K562 (cell line): Measurements from ENCODE around the gene GINS2. TPM values are rescaled to one million over a fixed set of nuclear protein-coding genes. Genes with fewer than 3 reads are reported as not detected.

Source experiments
- ATAC-seq: fragments of 200-7000 bp; cut with Tn5 transposase; 3 replicates; pipeline ENCODE4 v1.9.1; 2020; ENCODE audit warnings: moderate library complexity
- BruUV-seq: library from RNA; stranded (reverse); fragments of 400-500 nt; replicated peaks from 2 replicates; lab custom pipeline; 2021; lab: Mats Ljungman, UMichigan
- CTCF ChIA-PET: fragments of 300-600 bp; formaldehyde crosslinking; extraction: SDS; loops from one replicate; lab custom pipeline; 2021; ENCODE audit warnings: low intra/inter-chr PET ratio; lab: Yijun Ruan, JAX
- POLR2A ChIA-PET: fragments of 300-600, 350-650 bp; sonication (Branson Sonifier 250); formaldehyde crosslinking; extraction: SDS; loops from one replicate; lab custom pipeline; 2021; ENCODE audit warnings: antibody characterized with exemption, inconsistent platforms; lab: Yijun Ruan, JAX
- DNase-seq, 4 experiments: peaks; one replicate each; pipeline versions ENCODE4 v3.0.0 to v3.0.0-alpha.2; 2011 to 2018; ENCODE audit warnings: low spot score in 3 of 4, mixed read lengths in 3 of 4; ENCODE audit errors: extremely low read depth in 1 of 4
- FAIRE-seq: peaks from 2 replicates; lab custom pipeline; 2011; peaks lifted over from hg19 to GRCh38; lab: Jason Lieb, UNC
- H2AFZ ChIP-seq: 2 replicates; pipeline ENCODE4 v1.6.0; 2011; ENCODE audit warnings: low read depth, low read length, control low read depth, inconsistent platforms
- H3K27ac ChIP-seq: fragments of 200-600 bp; 3 replicates; pipeline ENCODE4 v1.8.0; 2011; ENCODE audit warnings: low read depth, mild to moderate bottlenecking, control low read depth, inconsistent platforms, low read length, moderate library complexity, mixed read lengths; ENCODE audit errors: extremely low read depth
- H3K27me3 ChIP-seq, 2 experiments: fragments of 300-600 bp in 1 of 2; 2 replicates in 1 of 2; 3 replicates in 1 of 2; pipeline versions ENCODE4 v1.6.0 to v1.8.0; 2011; ENCODE audit warnings: inconsistent platforms in 2 of 2, low read length in 2 of 2, mild to moderate bottlenecking in 1 of 2, mixed read lengths in 1 of 2, moderate library complexity in 1 of 2; ENCODE audit not compliant: control insufficient read depth in 2 of 2, insufficient read depth in 2 of 2
- H3K36me3 ChIP-seq: fragments of 300-600 bp; 3 replicates; pipeline ENCODE4 v1.8.0; 2011; ENCODE audit warnings: mild to moderate bottlenecking, low read length, inconsistent platforms; ENCODE audit not compliant: control insufficient read depth, insufficient read depth
- H3K4me1 ChIP-seq, 2 experiments: fragments of 200-600 bp in 1 of 2; replicated peaks in 1 of 2; 2 replicates in 1 of 2; 3 replicates in 1 of 2; pipeline versions ENCODE4 v1.5.1 to v1.8.0; 2011; ENCODE audit warnings: inconsistent platforms in 2 of 2, low read length in 2 of 2, mild to moderate bottlenecking in 1 of 2, mixed read lengths in 1 of 2, moderate library complexity in 1 of 2; ENCODE audit not compliant: control insufficient read depth in 2 of 2, insufficient read depth in 2 of 2
- H3K4me2 ChIP-seq: 2 replicates; pipeline ENCODE4 v1.6.1; 2011; ENCODE audit warnings: low read length, control low read depth, inconsistent platforms, mixed read lengths; ENCODE audit not compliant: insufficient read depth
- H3K4me3 ChIP-seq: fragments of 200-600 bp; sonication (generic), shearing (Covaris generic); 2 replicates; pipeline ENCODE4 v1.5.1; 2016; ENCODE audit warnings: control low read depth, inconsistent platforms
- H3K79me2 ChIP-seq: fragments of 200-600 bp; 3 replicates; pipeline ENCODE4 v1.8.0; 2011; ENCODE audit warnings: low read length, inconsistent platforms; ENCODE audit not compliant: control insufficient read depth, insufficient read depth
- H3K9ac ChIP-seq, 2 experiments: 2 replicates each; pipeline versions ENCODE4 v1.6.0 to v1.6.1; 2011; ENCODE audit warnings: low read depth in 2 of 2, low read length in 2 of 2, control low read depth in 1 of 2, inconsistent platforms in 1 of 2, mild to moderate bottlenecking in 1 of 2, mixed read lengths in 1 of 2; ENCODE audit not compliant: insufficient read depth in 1 of 2
- H3K9me1 ChIP-seq: one replicate; pipeline ENCODE4 v1.6.0; 2011; ENCODE audit warnings: inconsistent platforms, mild to moderate bottlenecking, low read length, moderate library complexity; ENCODE audit not compliant: control insufficient read depth, insufficient read depth
- H3K9me3 ChIP-seq: replicated peaks from 2 replicates; pipeline ENCODE4 v1.5.1; 2011; ENCODE audit warnings: low read depth, low read length, inconsistent platforms; ENCODE audit not compliant: control insufficient read depth, insufficient read depth
- H4K20me1 ChIP-seq: replicated peaks from 2 replicates; pipeline ENCODE4 v1.6.1; 2011; ENCODE audit warnings: low read length, inconsistent platforms, mixed read lengths; ENCODE audit not compliant: control insufficient read depth, insufficient read depth
- FIP1L1 ChIP-seq: fragments of 200-400 bp; formaldehyde crosslinking; IDR thresholded peaks from 2 replicates; pipeline ENCODE4 v1.6.1; 2018; ENCODE audit warnings: mild to moderate bottlenecking, low read depth, low read length; ENCODE audit not compliant: poor library complexity, severe bottlenecking
- POLR2G ChIP-seq: fragments of 200-400 bp; formaldehyde crosslinking; IDR thresholded peaks from 2 replicates; pipeline ENCODE4 v1.6.1; 2017; ENCODE audit warnings: low read depth, mild to moderate bottlenecking, antibody characterized with exemption, low read length, moderate library complexity
- RBM22 ChIP-seq: fragments of 200-400 bp; formaldehyde crosslinking; IDR thresholded peaks from 2 replicates; pipeline ENCODE4 v1.6.1; 2018; ENCODE audit warnings: low read length, low read depth; ENCODE audit not compliant: poor library complexity, severe bottlenecking
- ZNF77 ChIP-seq: fragments of 250-450 bp; sonication (Bioruptor Pico); IDR thresholded peaks from 2 replicates; pipeline ENCODE4 v1.5.0; 2020
- WGBS: fragments of 100-300 bp; shearing (Covaris generic); methylation state at CpG from one replicate; pipeline ENCODE4 v1.1.6; 2016; ENCODE audit warnings: low coverage, mixed read lengths; ENCODE audit not compliant: insufficient coverage; ENCODE audit errors: missing lambda C conversion rate; 5-methylcytosine and 5-hydroxymethylcytosine counted together
- in situ Hi-C: fragments of 300-500 bp; cut with MboI; formaldehyde crosslinking; loops from 4 replicates; pipeline ENCODE4 v1.15.0; 2018; ENCODE audit warnings: inconsistent platforms, mixed read lengths
- intact Hi-C: fragments of 100-400 bp; cut with micrococcal nuclease; formaldehyde crosslinking; loops from 2 replicates; pipeline ENCODE4 v1.14.2; 2022
- polyA plus RNA-seq, 8 experiments: library from polyadenylated mRNA; depleted of rRNA in 4 of 8; stranded (reverse) in 5 of 8; unstranded in 3 of 8; fragments of >200 nt; fragmentation: Nextera tagmentation in 2 of 8; fragmentation: Illumina TruSeq in 1 of 8; extraction: Ambion mirVana in 2 of 8; extraction: Trizol in 1 of 8; gene quantifications; 2 replicates each; pipeline versions ENCODE4 v1.2.1 to v1.2.3, GENCODE V29; 2011 to 2014; ENCODE audit warnings: inconsistent platforms in 1 of 8, missing spikeins in 1 of 8
- total RNA-seq, 7 experiments: library from RNA; depleted of rRNA in 6 of 7; stranded (reverse); fragments of >200 nt in 6 of 7; fragmentation: Illumina TruSeq in 2 of 7; extraction: Trizol in 2 of 7; gene quantifications; 2 replicates each; pipeline versions ENCODE4 v1.2.1 to v1.2.3, GENCODE V29; 2011 to 2021; ENCODE audit warnings: low replicate concordance in 1 of 7
- TF ChIP-seq, protein P1 (sequence below): fragments of 450-650 bp; IDR thresholded peaks from 2 replicates; pipeline ENCODE4 v1.6.1; 2016; ENCODE audit warnings: low read depth, mild to moderate bottlenecking, moderate library complexity

Gene GINS2
- total and polyA plus RNA-seq, 9 of the 15 experiments (the other 6 are each of a cell fraction or from before 2014, with no cell fraction given) = 40.4 to 76.2 (median 44.6) TPM

DNA sequence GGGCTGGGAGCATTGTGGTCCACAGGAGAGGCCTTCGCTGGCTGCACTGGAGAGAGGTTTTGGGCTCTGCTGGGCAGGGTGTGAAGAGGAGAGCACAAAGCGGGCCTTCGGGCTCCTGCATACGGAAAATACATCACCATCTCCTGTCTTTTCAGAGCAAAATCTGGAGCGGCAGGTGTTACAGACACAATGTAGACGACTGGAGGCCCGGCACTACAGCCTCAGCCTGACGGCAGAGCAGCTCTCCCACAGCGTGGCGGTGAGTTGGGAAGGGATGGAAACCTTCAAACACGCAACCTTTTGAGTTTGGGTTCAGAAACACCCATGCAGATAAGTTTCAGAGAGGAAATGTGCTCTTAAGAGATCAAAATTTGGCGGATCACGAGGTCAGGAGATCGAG lies 17.9 kb downstream of the GINS2 start:
- no peaks in the 10 kb centered on the region for H3K9me1 ChIP-seq
- ChIA-PET POLR2A (interaction anchor here (1.3 kb wide), 1 partner anchor 15 kb away, joined by 3 read pairs; no protein-coding TSS in a partner anchor), CTCF (no interaction called here)
- H3K4me2 ChIP-seq = no peak overlapping the region
- H3K36me3 ChIP-seq = peaks cover 97% of the 10 kb centered on the region
- BruUV-seq = no TSS peak
- H3K4me3 ChIP-seq = no peak overlapping the region
- no peaks in the 10 kb centered on the region for H3K27me3 ChIP-seq
- in situ Hi-C loops = no loop called here
- DNase-seq (no peak), FAIRE-seq (no peak), ATAC-seq (no peak)
- intact Hi-C loops = no loop called here
- H3K79me2 ChIP-seq = peaks cover 14% of the 10 kb centered on the region; the same call in 1 of the 3 replicates
- WGBS = 96% methylated on average over 14 of the region's 14 CpGs
- no peak overlapping the region for H2AFZ ChIP-seq
- TF ChIP-seq, protein P1, sequence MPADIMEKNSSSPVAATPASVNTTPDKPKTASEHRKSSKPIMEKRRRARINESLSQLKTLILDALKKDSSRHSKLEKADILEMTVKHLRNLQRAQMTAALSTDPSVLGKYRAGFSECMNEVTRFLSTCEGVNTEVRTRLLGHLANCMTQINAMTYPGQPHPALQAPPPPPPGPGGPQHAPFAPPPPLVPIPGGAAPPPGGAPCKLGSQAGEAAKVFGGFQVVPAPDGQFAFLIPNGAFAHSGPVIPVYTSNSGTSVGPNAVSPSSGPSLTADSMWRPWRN = no peak
- TF ChIP-seq POLR2G (peak; percentile 58), FIP1L1 (no peak), RBM22 (peak; percentile 29), ZNF77 (CRISPR knock-in tag) (no peak)
- H4K20me1 ChIP-seq = peaks cover 34% of the 10 kb centered on the region; the same call in 1 of the 2 replicates
- H3K9me3 ChIP-seq = no peaks in the 10 kb centered on the region
- H3K9ac ChIP-seq = peak overlapping the region in 1 of 2 experiments; percentile 29; a peak in 1 of 4 replicates
- no peak overlapping the region for H3K27ac ChIP-seq
- H3K4me1 ChIP-seq = peaks cover 0 to 4% of the 10 kb centered on the region in 2 experiments; a peak in 3 of 5 replicates
